CD4-positive, alpha-beta T cell (primary cell): ENCODE data around the gene DIPK1B. TPM values are rescaled to one million over a fixed set of nuclear protein-coding genes. Genes with fewer than 3 reads are reported as not detected.

Experiments
- ATAC-seq: fragments of 200-7000 bp; cut with Tn5 transposase; one replicate; pipeline ENCODE4 v1.10.0; 2022; ENCODE audit warnings: mild to moderate bottlenecking; ENCODE audit not compliant: poor library complexity
- CTCF ChIA-PET: fragments of 350-600 bp; sonication (Branson Sonifier 250); formaldehyde crosslinking; loops from one replicate; lab custom pipeline; 2021; ENCODE audit warnings: antibody characterized with exemption, inconsistent platforms; lab: Charles Lee
- POLR2A ChIA-PET: fragments of 350-600 bp; sonication (Branson Sonifier 250); formaldehyde crosslinking; loops from one replicate; lab custom pipeline; 2021; ENCODE audit warnings: antibody characterized with exemption, inconsistent platforms; lab: Charles Lee
- DNase-seq, 14 experiments: peaks; one replicate each; pipeline ENCODE4 v3.0.0-alpha.2; 2013 to 2020; ENCODE audit warnings: mixed read lengths in 2 of 14
- H3K27ac ChIP-seq, 2 donors: one replicate each; pipeline versions ENCODE4 v1.5.1 to v1.7.0; 2013; ENCODE audit warnings: low read length in 2 of 2, low read depth in 1 of 2, mild to moderate bottlenecking in 1 of 2
- H3K27me3 ChIP-seq, 2 experiments: 1 replicate in 1 of 2; 2 replicates in 1 of 2; pipeline versions ENCODE4 v1.6.1 to v1.7.0; 2013; ENCODE audit warnings: low read length in 2 of 2, control low read depth in 1 of 2, mild to moderate bottlenecking in 1 of 2, moderate library complexity in 1 of 2; ENCODE audit not compliant: insufficient read depth in 2 of 2, control insufficient read depth in 1 of 2
- H3K36me3 ChIP-seq: one replicate; pipeline ENCODE4 v1.6.1; 2013; ENCODE audit warnings: low read length, control low read depth; ENCODE audit not compliant: insufficient read depth
- H3K4me1 ChIP-seq: one replicate; pipeline ENCODE4 v1.6.1; 2013; ENCODE audit warnings: low read length, control low read depth; ENCODE audit not compliant: insufficient read depth
- H3K4me3 ChIP-seq: one replicate; pipeline ENCODE4 v1.5.1; 2013; ENCODE audit warnings: mild to moderate bottlenecking, low read length, moderate library complexity
- H3K9me3 ChIP-seq, 2 experiments: 1 replicate in 1 of 2; 2 replicates in 1 of 2; pipeline versions ENCODE4 v1.6.1 to v1.7.0; 2013; ENCODE audit warnings: low read length in 2 of 2, mild to moderate bottlenecking in 2 of 2, control low read depth in 1 of 2, moderate library complexity in 1 of 2; ENCODE audit not compliant: control insufficient read depth in 1 of 2, insufficient read depth in 1 of 2
- H3K27ac Mint-ChIP-seq: one replicate; pipeline ENCODE4 v1.8.0; 2020; ENCODE audit warnings: mixed read lengths
- H3K27me3 Mint-ChIP-seq: one replicate; pipeline ENCODE4 v1.8.0; 2021; ENCODE audit warnings: mixed read lengths
- H3K36me3 Mint-ChIP-seq: one replicate; pipeline ENCODE4 v1.8.0; 2021; ENCODE audit warnings: low read depth, mixed read lengths
- H3K4me1 Mint-ChIP-seq: one replicate; pipeline ENCODE4 v1.8.0; 2021; ENCODE audit warnings: low read depth, mixed read lengths
- H3K4me3 Mint-ChIP-seq: one replicate; pipeline ENCODE4 v1.8.0; 2020; ENCODE audit warnings: mild to moderate bottlenecking, mixed read lengths
- H3K9me3 Mint-ChIP-seq: one replicate; pipeline ENCODE4 v1.8.0; 2020; ENCODE audit warnings: mixed read lengths
- CTCF ChIP-seq: fragments of 200-600 bp; IDR thresholded peaks from one replicate; pipeline ENCODE4 v1.8.0; 2022; ENCODE audit warnings: antibody characterized with exemption, mild to moderate bottlenecking
- intact Hi-C, 2 experiments: fragments of 100-400 bp; cut with DNase I in 1 of 2; cut with micrococcal nuclease in 1 of 2; formaldehyde crosslinking; loops; one replicate each; pipeline versions ENCODE4 v1.15.1 to v1.9.0; 2023 to 2025; cut with DNase I, micrococcal nuclease
- total RNA-seq, 174 experiments: library from RNA in 2 of 174; stranded (reverse) in 2 of 174; gene quantifications; one replicate each; pipeline ENCODE4 v1.2.3 and lab custom pipeline; 2021 to 2026

DIPK1B gene
- total RNA-seq, 2 experiments from 2014 or later, result 0.11 TPM; not detected in 1

DNA sequence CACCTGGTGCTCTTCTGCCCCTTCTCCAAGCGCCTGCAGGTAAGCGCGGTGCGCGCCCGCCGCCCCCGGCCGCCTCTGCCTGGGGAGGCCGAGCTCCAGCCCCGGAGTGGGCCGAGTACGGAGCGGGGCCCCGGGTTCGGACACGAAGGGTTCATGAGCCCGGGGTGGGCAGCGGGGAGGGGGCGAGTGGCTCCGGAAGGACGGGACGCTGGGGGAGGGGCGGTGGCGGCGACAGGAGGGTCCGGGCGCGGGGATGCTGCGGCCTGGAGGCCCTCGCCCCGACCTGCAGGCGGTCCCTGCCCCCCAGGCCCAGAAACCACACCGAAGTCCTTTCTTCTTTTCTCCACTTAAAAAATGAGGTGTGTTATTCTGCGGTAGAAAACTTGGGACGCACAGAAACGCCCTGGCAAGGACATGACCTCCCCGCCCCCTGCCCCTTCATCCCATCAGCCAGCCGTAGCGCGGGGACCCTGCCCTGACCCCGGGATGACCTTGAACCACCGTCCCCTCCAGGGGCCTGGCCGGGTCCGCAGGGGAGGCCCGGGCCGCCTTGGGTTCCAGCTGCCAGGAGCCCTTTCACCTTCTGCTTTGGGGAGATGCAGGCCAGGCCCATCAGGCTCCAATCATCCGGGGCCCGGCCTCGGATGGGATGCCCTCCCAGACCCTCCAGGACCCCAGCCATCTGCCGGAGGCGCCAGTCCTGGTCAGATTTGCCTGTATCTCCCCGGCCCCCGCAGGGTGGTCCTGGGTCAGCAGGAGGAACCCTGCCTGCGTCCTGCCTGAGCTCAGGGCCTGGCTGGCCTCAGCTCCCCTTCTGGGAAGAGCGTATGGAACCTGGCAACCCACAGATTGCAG is 545 bp downstream of the DIPK1B start:
- ChIA-PET POLR2A (interaction anchor here (2.0 to 2.1 kb wide), 2 partner anchors 10 to 15 kb away, joined by 10 to 12 read pairs; no protein-coding TSS in a partner anchor), CTCF (interaction anchor here (1.6 kb wide), 1 partner anchor 15 kb away, joined by 7 read pairs; no protein-coding TSS in a partner anchor)
- intact Hi-C loops, result no loop called here
- Mint-ChIP-seq H3K4me3 (no peak overlapping the region), H3K4me1 (no peaks in the 10 kb centered on the region), H3K27ac (no peak overlapping the region), H3K9me3 (no peaks in the 10 kb centered on the region), H3K27me3 (peaks cover 50% of the 10 kb centered on the region), H3K36me3 (no peaks in the 10 kb centered on the region)
- DNase-seq (peak in 1 of 14 experiments; percentile 16), ATAC-seq (no peak)
- peaks cover 0 to 18% of the 10 kb centered on the region in 2 experiments for H3K9me3 ChIP-seq
- no peak overlapping the region for H3K27ac ChIP-seq
- H3K4me1 ChIP-seq, result peaks cover 14% of the 10 kb centered on the region
- H3K36me3 ChIP-seq, result no peaks in the 10 kb centered on the region
- peaks cover 37% of the 10 kb centered on the region in 2 experiments for H3K27me3 ChIP-seq
- no peak for TF ChIP-seq CTCF
- no peak overlapping the region for H3K4me3 ChIP-seq

DNA sequence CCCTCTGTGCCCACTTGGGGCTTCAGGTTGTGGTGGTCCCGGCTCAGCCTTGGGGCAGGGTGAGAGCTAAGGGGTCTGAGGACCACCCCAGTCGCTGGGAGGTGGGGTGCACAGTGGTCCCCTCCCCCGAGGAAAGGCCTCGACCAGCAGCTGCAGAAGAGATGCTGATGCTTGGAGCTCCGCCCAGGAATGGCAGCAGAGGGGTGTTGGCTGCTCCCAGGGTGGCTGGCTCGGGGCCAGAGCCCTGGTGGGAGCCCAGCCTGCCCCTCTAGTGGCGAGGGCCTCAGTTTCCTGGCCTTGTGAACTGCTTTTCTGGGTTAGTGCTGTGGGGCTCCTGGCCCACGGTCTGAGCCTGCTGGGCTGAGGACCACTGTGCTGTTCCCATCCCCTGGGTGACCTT is 1.2 kb downstream of the DIPK1B start:
- Mint-ChIP-seq H3K4me3 (no peak overlapping the region), H3K27ac (no peak overlapping the region), H3K36me3 (no peaks in the 10 kb centered on the region), H3K9me3 (no peaks in the 10 kb centered on the region), H3K4me1 (no peaks in the 10 kb centered on the region), H3K27me3 (peaks cover 44% of the 10 kb centered on the region)
- no peak for TF ChIP-seq CTCF
- Histone ChIP-seq H3K4me3 (no peak overlapping the region), H3K27ac (no peak overlapping the region), H3K4me1 (peaks cover 14% of the 10 kb centered on the region), H3K36me3 (no peaks in the 10 kb centered on the region), H3K9me3 (peaks cover 0 to 18% of the 10 kb centered on the region in 2 experiments), H3K27me3 (peaks cover 37% of the 10 kb centered on the region in 2 experiments)
- ATAC-seq, result no peak
- intact Hi-C loops, result no loop called here
- ChIA-PET CTCF (interaction anchor here (1.6 kb wide), 1 partner anchor 14 kb away, joined by 7 read pairs; no protein-coding TSS in a partner anchor), POLR2A (interaction anchor here (0.6 to 2.1 kb wide), 3 partner anchors 9 to 806 kb away, joined by 3 to 12 read pairs (median 10); no protein-coding TSS in a partner anchor)
- peak in 1 of 14 experiments; percentile 20 for DNase-seq

GRCh38 chr9:136714096-136714892 is 1.9 kb downstream of the DIPK1B start:
- Mint-ChIP-seq H3K9me3 (no peaks in the 10 kb centered on the region), H3K27me3 (peaks cover 39% of the 10 kb centered on the region), H3K4me1 (no peaks in the 10 kb centered on the region), H3K4me3 (peak overlapping the region; percentile 38), H3K27ac (no peak overlapping the region), H3K36me3 (no peaks in the 10 kb centered on the region)
- no peak for TF ChIP-seq CTCF
- Histone ChIP-seq H3K27me3 (peaks cover 36 to 37% of the 10 kb centered on the region in 2 experiments), H3K4me1 (peaks cover 21% of the 10 kb centered on the region), H3K27ac (no peak overlapping the region), H3K9me3 (peaks cover 0 to 18% of the 10 kb centered on the region in 2 experiments), H3K36me3 (no peaks in the 10 kb centered on the region), H3K4me3 (no peak overlapping the region)
- peak in 1 of 14 experiments; percentile 25 for DNase-seq
- intact Hi-C loops, result no loop called here
- CTCF ChIA-PET, result interaction anchor here (1.6 kb wide), 1 partner anchor 14 kb away, joined by 7 read pairs; no protein-coding TSS in a partner anchor
- POLR2A ChIA-PET, result interaction anchor here (0.6 to 2.1 kb wide), 3 partner anchors 9 to 806 kb away, joined by 3 to 12 read pairs (median 10); no protein-coding TSS in a partner anchor
- no peak for ATAC-seq
